GM19372 (cell line): Measurements from ENCODE around the gene ASPRV1.

Experiments
- ATAC-seq: cut with Tn5 transposase; IDR thresholded peaks from one replicate; pipeline ENCODE4 v1.9.1; 2021; ENCODE audit warnings: mild to moderate bottlenecking, low read depth, moderate library complexity; ENCODE audit not compliant: unreplicated experiment

Gene ASPRV1

DNA sequence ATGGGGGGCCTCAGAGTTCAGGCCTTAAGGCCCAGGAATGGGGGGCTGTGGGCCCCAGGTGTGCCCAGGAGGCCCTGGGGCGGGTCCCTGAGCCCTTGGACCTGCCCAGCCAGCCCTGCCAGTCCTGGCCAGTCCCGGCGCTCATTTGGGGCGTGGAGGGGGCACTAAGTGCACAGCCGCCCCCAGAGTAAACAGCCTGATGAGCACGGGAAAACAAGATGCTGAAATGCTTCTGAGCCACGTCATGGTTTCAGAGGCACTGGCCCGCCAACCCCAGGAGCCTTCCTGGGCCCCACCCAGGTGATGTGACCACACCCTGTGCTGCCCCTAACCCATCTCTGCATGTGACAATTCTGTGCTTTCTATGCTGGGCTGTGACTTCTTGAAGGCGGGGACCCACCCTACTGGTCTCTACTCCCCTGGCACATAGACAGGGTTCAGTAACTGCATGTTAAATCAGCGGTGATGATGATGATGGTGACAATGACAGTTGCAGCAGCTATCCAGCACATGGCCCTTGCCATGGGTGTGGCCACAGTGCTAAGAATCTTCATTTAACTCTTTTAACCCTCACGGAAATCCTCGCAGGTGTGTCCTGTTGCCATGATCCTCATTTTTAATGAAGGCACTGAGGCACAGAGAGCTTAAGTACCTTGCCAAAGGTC, 28.1 kb upstream of the ASPRV1 start:
- no peak for ATAC-seq

GRCh38 chr2:69989009-69989408, 27.6 kb upstream of the ASPRV1 start:
- no peak for ATAC-seq

DNA sequence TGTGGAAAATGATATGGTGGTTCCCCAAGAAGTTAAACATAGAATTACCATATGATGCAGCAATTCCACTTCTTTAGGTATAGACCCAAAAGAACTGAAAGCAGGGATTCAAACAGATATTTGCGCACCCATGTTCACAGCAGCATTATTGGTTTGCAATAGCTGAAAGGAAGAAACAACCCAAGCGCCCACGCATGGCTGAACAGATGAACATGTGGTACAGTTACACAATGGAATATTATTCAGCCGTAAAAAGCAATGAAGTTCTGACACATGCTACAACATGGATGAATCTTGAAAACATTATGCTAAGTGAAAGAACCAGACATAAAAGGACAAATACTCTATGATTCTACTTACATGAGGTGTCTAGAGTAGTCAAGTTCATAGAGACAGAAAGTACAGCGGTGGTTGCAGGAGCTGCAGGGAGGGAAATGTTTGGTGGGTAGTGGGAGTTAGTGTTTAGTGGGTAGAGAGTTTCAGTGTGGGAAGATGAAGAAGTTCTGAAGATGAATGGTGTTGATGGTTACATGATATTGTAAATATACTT, 26.7 kb upstream of the ASPRV1 start:
- no peak for ATAC-seq

- ATAC-seq = no peak
Measured at GRCh38 chr2:69986691-69987090, 25.3 kb upstream of the ASPRV1 start.

- no peak for ATAC-seq
Measured at GRCh38 chr2:69985688-69986087, 24.3 kb upstream of the ASPRV1 start.

GRCh38 chr2:69985216-69985615, 23.8 kb upstream of the ASPRV1 start:
- no peak for ATAC-seq

DNA sequence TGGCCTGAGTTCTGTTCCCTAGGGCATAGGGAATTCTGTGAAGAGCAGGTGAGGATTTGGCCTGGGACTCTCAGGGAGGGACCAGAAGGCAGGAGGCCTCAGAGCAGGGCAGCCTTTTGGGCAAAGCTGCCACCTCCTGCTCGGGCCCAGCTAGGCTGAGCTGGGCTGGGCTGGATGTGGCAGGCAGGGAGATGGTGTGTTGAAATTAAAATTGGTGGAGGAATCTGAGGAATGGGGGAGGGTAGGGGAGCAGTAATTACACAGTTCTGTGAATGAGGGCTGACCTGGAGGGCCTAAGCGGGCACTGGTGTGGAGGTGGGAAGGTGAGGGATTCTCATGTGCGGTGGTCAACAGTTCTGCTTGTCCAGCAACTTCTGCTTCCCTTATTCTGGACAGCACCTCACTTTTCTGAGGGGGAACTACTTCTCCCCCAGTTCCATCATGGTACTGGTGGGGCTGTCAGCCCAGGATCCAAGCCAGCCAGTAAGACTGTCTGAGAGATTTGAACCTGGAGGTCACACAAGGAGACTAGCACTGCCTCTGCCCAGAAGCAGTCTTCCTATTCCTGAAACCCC, 22.0 kb upstream of the ASPRV1 start:
- ATAC-seq = no peak

- no peak for ATAC-seq
Measured at GRCh38 chr2:69979902-69980807, 18.7 kb upstream of the ASPRV1 start.

GRCh38 chr2:69977906-69978482, 16.6 kb upstream of the ASPRV1 start:
- ATAC-seq = no peak

- no peak for ATAC-seq
Measured at GRCh38 chr2:69977186-69977585, 15.8 kb upstream of the ASPRV1 start.

GRCh38 chr2:69975853-69976462, 14.5 kb upstream of the ASPRV1 start:
- ATAC-seq = no peak

GRCh38 chr2:69975136-69975852, 13.9 kb upstream of the ASPRV1 start:
- ATAC-seq = no peak

- ATAC-seq = no peak
Measured at GRCh38 chr2:69973335-69973735, 11.9 kb upstream of the ASPRV1 start.

GRCh38 chr2:69972822-69973221, 11.4 kb upstream of the ASPRV1 start:
- ATAC-seq = no peak

DNA sequence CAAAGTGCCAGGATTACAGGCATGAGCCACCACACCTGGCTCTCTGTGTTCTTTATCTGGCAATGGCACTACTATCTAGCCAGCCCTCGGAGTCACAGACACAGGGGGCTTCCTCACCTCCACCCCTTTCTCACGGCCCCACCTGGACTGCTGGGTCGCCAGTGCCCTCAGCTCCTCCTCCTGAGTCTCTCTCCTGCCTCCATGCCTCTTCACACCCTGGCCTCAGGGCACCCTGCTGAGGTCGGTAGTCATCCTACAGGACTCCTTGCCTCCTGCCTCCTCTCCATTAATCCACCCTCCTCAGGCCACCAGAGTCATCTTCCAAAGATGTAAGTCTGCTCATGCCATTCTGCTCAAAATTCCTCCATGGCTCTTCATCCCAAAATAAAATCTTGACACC, 8.6 kb upstream of the ASPRV1 start:
- ATAC-seq = no peak

GRCh38 chr2:69969126-69969983, 7.9 kb upstream of the ASPRV1 start:
- no peak for ATAC-seq

GRCh38 chr2:69968609-69969008, 7.2 kb upstream of the ASPRV1 start:
- no peak for ATAC-seq

DNA sequence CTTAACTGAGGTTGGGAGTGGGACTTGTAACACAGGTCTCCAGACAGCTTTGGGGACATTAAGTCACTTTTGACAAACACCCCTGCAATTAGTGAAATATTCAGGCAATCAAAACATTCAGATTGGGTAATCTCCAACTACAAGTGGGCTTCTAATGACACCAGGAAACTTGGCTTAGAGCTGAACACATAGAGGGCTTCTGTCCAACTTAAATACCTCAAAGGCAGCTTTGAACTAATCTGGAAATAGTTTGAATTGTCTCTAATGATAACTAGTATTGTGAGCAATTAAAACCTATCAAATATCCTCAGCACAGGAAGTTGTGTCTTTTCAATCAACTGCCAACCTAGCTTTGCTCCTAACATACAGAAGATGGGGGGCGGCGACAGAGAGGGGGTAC, 5.1 kb upstream of the ASPRV1 start:
- ATAC-seq = no peak
